Smooth muscle cell (in vitro differentiated cells): ENCODE results near the gene ANKRD65. TPM values are rescaled to one million over a fixed set of nuclear protein-coding genes. Genes with fewer than 3 reads are reported as not detected.
"Not testable (repeated sequence)": the region's sequence is repeated elsewhere in the genome, so short reads cannot be mapped to it uniquely, and the experiment has no call there.

Experiments used
- DNase-seq: peaks from one replicate; lab custom pipeline; 2025; ENCODE audit not compliant: unreplicated experiment; lab: John Stamatoyannopoulos, UW
- H2AFZ ChIP-seq: fragments of 200-600 bp; sonication (generic); 2 replicates; pipeline ENCODE4 v1.6.0; 2016; ENCODE audit warnings: antibody characterized with exemption, low read depth, mild to moderate bottlenecking
- H3F3A ChIP-seq: fragments of 200-600 bp; sonication (generic); 2 replicates; pipeline ENCODE4 v1.6.0; 2017; ENCODE audit warnings: antibody characterized with exemption, low read depth
- H3K27ac ChIP-seq: fragments of 200-600 bp; sonication (generic); 2 replicates; pipeline ENCODE4 v1.5.1; 2016; ENCODE audit warnings: low read depth, mild to moderate bottlenecking
- H3K27me3 ChIP-seq: fragments of 200-600 bp; sonication (generic); 2 replicates; pipeline ENCODE4 v1.6.1; 2016; ENCODE audit warnings: low read depth, mild to moderate bottlenecking
- H3K36me3 ChIP-seq: fragments of 200-600 bp; sonication (generic); 2 replicates; pipeline ENCODE4 v1.5.1; 2016; ENCODE audit warnings: low read depth
- H3K4me1 ChIP-seq: fragments of 200-600 bp; sonication (generic); 2 replicates; pipeline ENCODE4 v1.5.1; 2016; ENCODE audit warnings: low read depth
- H3K4me2 ChIP-seq: fragments of 200-600 bp; sonication (generic); 2 replicates; pipeline ENCODE4 v1.6.0; 2016; ENCODE audit warnings: mild to moderate bottlenecking
- H3K4me3 ChIP-seq: fragments of 200-600 bp; sonication (generic); 2 replicates; pipeline ENCODE4 v1.5.1; 2016; ENCODE audit warnings: mild to moderate bottlenecking
- H3K79me2 ChIP-seq: fragments of 200-600 bp; sonication (generic); 2 replicates; pipeline ENCODE4 v1.6.0; 2016; ENCODE audit warnings: low read depth, mild to moderate bottlenecking
- H3K9ac ChIP-seq: fragments of 200-600 bp; sonication (generic); 2 replicates; pipeline ENCODE4 v1.6.0; 2016; ENCODE audit warnings: low read depth
- H3K9me3 ChIP-seq: fragments of 200-600 bp; sonication (generic); replicated peaks from 2 replicates; pipeline ENCODE4 v1.5.1; 2016; ENCODE audit warnings: low read depth
- H4K20me1 ChIP-seq: fragments of 200-600 bp; sonication (generic); 2 replicates; pipeline ENCODE4 v1.6.0; 2016; ENCODE audit warnings: low read depth
- CTCF ChIP-seq: fragments of 200-600 bp; sonication (generic); IDR thresholded peaks from 2 replicates; pipeline ENCODE4 v1.5.1; 2017; ENCODE audit warnings: borderline replicate concordance, mild to moderate bottlenecking, antibody characterized with exemption; ENCODE audit not compliant: insufficient read depth, poor library complexity, severe bottlenecking
- WGBS: methylation state at CpG from one replicate; pipeline ENCODE4 v1.1.7; 2016; ENCODE audit warnings: low lambda C conversion rate; 5-methylcytosine and 5-hydroxymethylcytosine counted together
- polyA plus RNA-seq: library from polyadenylated mRNA; unstranded; fragments of >200 nt; fragmentation: Nextera tagmentation; extraction: Ambion mirVana; gene quantifications from 2 replicates; pipeline ENCODE4 v1.2.1, GENCODE V29; 2016
- total RNA-seq: library from RNA; depleted of rRNA; stranded (reverse); fragments of >200 nt; gene quantifications from 2 replicates; pipeline ENCODE4 v1.2.3, GENCODE V29; 2014

The ANKRD65 gene
- total and polyA plus RNA-seq, 2 experiments from 2014 or later: 6.1 to 10.1 TPM

- peak overlapping the region; percentile 89 for H3K9ac ChIP-seq
- no peaks in the 10 kb centered on the region for H3K36me3 ChIP-seq
- no peaks in the 10 kb centered on the region for H3K9me3 ChIP-seq
- H3K27ac ChIP-seq: peak overlapping the region; percentile 76
- H4K20me1 ChIP-seq: peaks cover 18% of the 10 kb centered on the region
- peak overlapping the region; percentile 50 for H2AFZ ChIP-seq
- peak overlapping the region; percentile 81 for H3K4me3 ChIP-seq
- peaks cover 27% of the 10 kb centered on the region for H3F3A ChIP-seq
- peak overlapping the region; percentile 100 for H3K4me2 ChIP-seq
- peaks cover 18% of the 10 kb centered on the region for H3K4me1 ChIP-seq
- TF ChIP-seq CTCF: no peak
- no peaks in the 10 kb centered on the region for H3K27me3 ChIP-seq
- H3K79me2 ChIP-seq: peaks cover 52% of the 10 kb centered on the region
- DNase-seq: no peak
- 69% methylated on average over 32 of the region's 43 CpGs for WGBS
These were observed 14.8 kb downstream of the ANKRD65 start for GRCh38 chr1:1406101-1406820.

- WGBS: 95% methylated on average over 7 of the region's 7 CpGs
- Histone ChIP-seq H3K9ac (no peak overlapping the region), H3K4me2 (no peak overlapping the region), H3K27me3 (no peaks in the 10 kb centered on the region), H3K27ac (no peak overlapping the region), H3K79me2 (peaks cover 65% of the 10 kb centered on the region), H4K20me1 (peaks cover 8% of the 10 kb centered on the region), H3K36me3 (no peaks in the 10 kb centered on the region), H2AFZ (no peak overlapping the region), H3K9me3 (no peaks in the 10 kb centered on the region), H3K4me1 (peaks cover 18% of the 10 kb centered on the region), H3F3A (peaks cover 30% of the 10 kb centered on the region), H3K4me3 (no peak overlapping the region)
- TF ChIP-seq CTCF: no peak
- DNase-seq: no peak
These were observed 17.4 kb downstream of the ANKRD65 start for GRCh38 chr1:1403653-1404052.

GRCh38 chr1:1402901-1403392, 18.1 kb downstream of the ANKRD65 start:
- H3K27me3 ChIP-seq, H3K36me3 ChIP-seq, DNase-seq, H4K20me1 ChIP-seq, H3K9me3 ChIP-seq, H3K4me3 ChIP-seq, H2AFZ ChIP-seq, H3K4me2 ChIP-seq, H3K27ac ChIP-seq, H3K9ac ChIP-seq: not testable (repeated sequence)
- 97% methylated on average over 9 of the region's 9 CpGs for WGBS
- Histone ChIP-seq H3K4me1 (peaks cover 12% of the 10 kb centered on the region), H3K79me2 (peaks cover 65% of the 10 kb centered on the region), H3F3A (peaks cover 23% of the 10 kb centered on the region)

- 86% methylated on average over 20 of the region's 20 CpGs for WGBS
- DNase-seq: no peak
- peak; percentile 60 for TF ChIP-seq CTCF
- peaks cover 65% of the 10 kb centered on the region for H3K79me2 ChIP-seq
- H3K4me2 ChIP-seq: no peak overlapping the region
- peaks cover 11% of the 10 kb centered on the region for H3K4me1 ChIP-seq
- H3K9ac ChIP-seq: no peak overlapping the region
- H3K9me3 ChIP-seq: no peaks in the 10 kb centered on the region
- no peak overlapping the region for H3K27ac ChIP-seq
- H3F3A ChIP-seq: peaks cover 23% of the 10 kb centered on the region
- no peaks in the 10 kb centered on the region for H3K27me3 ChIP-seq
- H2AFZ ChIP-seq: no peak overlapping the region
- no peak overlapping the region for H3K4me3 ChIP-seq
- H3K36me3 ChIP-seq: no peaks in the 10 kb centered on the region
- no peaks in the 10 kb centered on the region for H4K20me1 ChIP-seq
These were observed 18.8 kb downstream of the ANKRD65 start for GRCh38 chr1:1402072-1402900.
